ENCODE data around the gene RNF213. TPM values are rescaled to one million over a fixed set of nuclear protein-coding genes. Genes with fewer than 3 reads are reported as not detected.

RNF213 gene
- total RNA-seq, 4 donors from 2014 or later = 83.6 to 205 (median 103) TPM

DNA sequence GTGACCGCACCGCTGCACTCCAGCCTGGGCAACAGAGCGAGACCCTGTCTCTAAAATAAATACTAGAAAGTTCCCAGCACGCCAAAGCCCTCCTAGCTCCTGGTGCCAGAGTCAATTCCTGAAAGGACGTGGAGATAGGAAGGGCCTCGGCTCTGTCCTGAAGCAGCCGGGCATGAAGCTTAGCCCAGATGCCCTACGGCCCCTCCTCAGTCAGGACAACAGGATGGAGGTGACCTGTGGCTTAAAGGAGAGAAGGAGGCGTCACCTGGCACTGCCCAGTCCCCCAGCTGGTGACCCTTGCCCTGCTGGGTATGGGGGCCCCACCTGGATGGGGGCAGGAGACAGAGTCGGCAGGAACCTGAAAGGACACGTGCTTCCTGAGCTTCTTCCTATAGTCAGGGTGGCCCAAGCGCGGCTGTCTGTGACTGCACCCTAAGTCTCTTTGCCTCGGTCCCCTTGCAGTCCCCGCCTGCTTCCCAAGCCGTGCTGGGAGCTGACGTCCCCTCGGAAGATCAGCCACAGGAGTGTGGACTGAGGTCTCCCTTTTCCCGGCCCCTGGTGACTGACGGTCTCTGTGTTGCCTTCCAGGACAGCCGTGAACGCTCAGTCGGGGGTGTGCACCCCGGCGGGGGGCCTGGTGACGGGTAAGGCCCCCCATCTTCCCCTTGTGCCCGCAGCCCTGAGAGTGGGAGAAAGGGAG lies 14.9 kb upstream of the RNF213 start:
- no peak for ATAC-seq (ENCODE audit: low FRiP score)
- TF ChIP-seq, protein P1, sequence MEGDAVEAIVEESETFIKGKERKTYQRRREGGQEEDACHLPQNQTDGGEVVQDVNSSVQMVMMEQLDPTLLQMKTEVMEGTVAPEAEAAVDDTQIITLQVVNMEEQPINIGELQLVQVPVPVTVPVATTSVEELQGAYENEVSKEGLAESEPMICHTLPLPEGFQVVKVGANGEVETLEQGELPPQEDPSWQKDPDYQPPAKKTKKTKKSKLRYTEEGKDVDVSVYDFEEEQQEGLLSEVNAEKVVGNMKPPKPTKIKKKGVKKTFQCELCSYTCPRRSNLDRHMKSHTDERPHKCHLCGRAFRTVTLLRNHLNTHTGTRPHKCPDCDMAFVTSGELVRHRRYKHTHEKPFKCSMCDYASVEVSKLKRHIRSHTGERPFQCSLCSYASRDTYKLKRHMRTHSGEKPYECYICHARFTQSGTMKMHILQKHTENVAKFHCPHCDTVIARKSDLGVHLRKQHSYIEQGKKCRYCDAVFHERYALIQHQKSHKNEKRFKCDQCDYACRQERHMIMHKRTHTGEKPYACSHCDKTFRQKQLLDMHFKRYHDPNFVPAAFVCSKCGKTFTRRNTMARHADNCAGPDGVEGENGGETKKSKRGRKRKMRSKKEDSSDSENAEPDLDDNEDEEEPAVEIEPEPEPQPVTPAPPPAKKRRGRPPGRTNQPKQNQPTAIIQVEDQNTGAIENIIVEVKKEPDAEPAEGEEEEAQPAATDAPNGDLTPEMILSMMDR (IDR thresholded peaks at IDR 0.05) = no peak
- no peak for DNase-seq (ENCODE audit: low spot score)

DNA sequence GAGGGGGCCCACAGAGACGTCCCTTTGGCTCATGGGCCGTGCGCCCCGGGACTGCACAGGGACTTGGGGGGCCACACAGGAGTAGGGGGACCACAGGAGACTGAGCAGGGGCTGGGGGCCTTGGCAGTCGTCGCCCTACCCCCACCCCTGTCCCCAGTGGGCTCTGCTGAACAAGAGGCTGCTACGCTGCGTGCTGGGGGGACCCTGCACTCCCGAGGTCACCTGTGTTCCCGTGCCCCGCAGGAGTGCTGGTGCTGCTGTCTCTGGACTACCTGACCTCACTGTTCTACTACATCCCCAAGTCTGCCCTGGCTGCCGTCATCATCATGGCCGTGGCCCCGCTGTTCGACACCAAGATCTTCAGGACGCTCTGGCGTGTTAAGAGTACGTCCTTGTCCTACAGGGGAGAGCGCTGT lies 14.4 kb upstream of the RNF213 start:
- DNase-seq (ENCODE audit: low spot score) (no peak), ATAC-seq (ENCODE audit: low FRiP score) (no peak)
- TF ChIP-seq, protein P1 (IDR thresholded peaks at IDR 0.05) = no peak

DNA sequence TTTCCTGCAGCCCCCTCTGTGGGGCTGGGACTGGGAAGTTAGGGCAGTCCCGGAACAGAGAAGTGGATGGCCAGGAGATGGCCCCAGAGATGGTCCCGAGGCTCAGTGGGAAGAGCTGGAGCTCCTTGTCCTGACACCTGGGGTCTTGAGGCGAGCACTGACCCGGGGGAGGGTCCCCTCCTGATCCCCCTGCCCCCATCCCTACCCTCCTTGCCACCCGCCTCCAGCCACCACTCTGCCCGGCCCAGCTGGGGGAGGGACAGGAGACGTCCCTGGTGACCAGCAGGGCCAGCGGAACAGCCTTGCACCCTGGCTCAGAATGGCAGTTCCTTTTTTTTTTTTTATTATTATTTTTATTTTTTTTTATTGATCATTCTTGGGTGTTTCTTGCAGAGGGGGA lies 13.9 kb upstream of the RNF213 start:
- no peak for ATAC-seq (ENCODE audit: low FRiP score)
- TF ChIP-seq, protein P1 (IDR thresholded peaks at IDR 0.05) = no peak
- no peak for DNase-seq (ENCODE audit: low spot score)

DNA sequence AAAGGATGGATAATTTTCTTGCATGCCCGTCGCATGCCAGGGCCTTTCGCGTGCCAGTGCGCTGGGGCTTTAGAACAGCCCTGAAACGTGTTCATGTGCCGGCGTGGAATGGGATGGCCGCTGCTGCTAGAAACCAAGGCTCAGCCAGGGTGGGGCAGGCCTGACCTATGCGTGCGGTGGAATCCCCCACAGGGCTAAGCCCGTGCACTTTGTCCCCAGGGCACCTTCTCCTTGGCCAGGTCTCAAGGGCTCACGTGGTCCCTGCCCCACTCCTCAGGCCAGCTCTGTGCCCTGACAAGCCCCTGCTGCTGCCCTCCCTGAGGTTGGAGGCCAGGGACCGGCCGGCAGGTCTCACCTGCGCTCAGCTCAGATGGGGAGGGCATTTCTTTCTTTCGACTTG lies 13.1 kb upstream of the RNF213 start:
- DNase-seq (ENCODE audit: low spot score) (no peak), ATAC-seq (ENCODE audit: low FRiP score) (no peak)
- TF ChIP-seq, protein P1 (IDR thresholded peaks at IDR 0.05) = no peak

DNA sequence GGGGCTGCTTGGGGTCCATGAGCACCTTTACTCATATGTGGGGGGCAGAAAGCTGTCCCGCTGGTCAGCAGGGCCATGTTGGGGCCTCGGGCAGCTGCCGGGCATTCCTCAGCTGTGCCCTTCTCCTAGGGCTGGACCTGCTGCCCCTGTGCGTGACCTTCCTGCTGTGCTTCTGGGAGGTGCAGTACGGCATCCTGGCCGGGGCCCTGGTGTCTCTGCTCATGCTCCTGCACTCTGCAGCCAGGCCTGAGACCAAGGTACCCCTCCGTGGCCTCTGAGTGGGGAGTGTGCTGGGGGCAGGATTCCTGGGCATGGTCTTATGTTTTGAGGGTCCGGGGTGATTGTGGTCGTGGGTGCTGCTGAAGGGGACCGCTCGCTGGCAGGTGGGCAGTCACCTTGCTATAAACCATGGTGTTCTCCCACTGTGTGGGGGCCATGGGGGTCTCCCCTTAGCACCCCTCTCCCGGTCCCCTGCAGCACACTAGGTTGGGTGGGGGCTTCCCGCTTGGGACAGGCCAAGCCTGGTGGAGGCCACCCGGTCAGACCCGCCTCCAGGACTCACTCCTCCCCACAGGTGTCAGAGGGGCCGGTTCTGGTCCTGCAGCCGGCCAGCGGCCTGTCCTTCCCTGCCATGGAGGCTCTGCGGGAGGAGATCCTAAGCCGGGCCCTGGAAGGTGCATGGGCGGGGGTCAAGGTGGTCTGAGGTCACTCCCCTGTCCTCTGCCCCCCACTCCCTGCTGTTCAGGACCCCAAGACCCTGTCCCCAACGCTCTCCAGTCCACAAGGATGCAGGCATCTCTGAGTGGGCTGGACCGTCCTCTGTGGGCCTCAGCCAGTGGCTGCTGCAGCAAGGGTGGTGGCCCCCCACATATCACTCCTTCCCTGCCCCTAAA lies 12.4 kb upstream of the RNF213 start:
- TF ChIP-seq, protein P1 (IDR thresholded peaks at IDR 0.05) = no peak
- DNase-seq (ENCODE audit: low spot score) (no peak), ATAC-seq (ENCODE audit: low FRiP score) (no peak)

DNA sequence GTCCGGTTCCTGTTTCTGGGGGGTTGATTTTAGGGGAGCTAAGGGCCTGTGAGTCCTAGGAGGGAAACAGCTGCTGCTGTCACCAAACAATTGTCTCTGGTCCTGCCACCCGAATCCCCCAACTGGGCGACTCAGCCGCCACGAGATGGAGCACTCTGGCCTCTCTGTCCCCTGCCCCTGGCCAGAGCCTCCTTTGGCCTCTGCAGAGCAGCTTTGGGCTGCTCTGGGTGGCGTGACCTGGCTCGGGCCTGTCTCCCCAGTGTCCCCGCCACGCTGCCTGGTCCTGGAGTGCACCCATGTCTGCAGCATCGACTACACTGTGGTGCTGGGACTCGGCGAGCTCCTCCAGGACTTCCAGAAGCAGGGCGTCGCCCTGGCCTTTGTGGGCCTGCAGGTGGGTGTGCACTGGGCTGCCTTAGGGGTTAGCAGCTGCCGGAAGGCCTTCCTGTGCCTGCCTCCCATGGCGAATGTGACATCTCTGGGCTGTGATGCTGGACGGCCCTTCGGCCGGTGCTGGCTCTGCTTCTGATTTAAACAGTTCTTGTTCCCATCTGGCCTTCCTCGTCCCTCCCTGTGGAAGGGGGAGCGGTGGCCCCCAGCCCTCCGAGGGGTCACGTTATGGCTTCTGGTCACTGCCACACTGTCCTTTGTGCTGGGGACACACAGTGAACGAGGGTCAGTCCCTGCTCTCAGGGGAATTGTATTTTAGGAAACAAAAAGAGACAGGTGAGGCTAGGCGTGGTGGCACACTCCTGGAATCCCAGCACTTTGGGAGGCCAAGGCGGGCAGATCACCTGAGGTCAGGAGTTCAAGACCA lies 11.6 kb upstream of the RNF213 start:
- TF ChIP-seq, protein P1 (IDR thresholded peaks at IDR 0.05) = no peak
- DNase-seq (ENCODE audit: low spot score) (no peak), ATAC-seq (ENCODE audit: low FRiP score) (no peak)

Data from omental fat pad (tissue), 4 donors.